Progenitor cell of endocrine pancreas (in vitro differentiated cells): Measurements from ENCODE around the gene MORN2. TPM values are rescaled to one million over a fixed set of nuclear protein-coding genes. Genes with fewer than 3 reads are reported as not detected.
A peak's percentile ranks its signal among the peaks of the same experiment; 100 is the strongest.

Experiments
- DNase-seq: peaks from one replicate; pipeline ENCODE4 v3.0.0; 2021; ENCODE audit warnings: low spot score; ENCODE audit not compliant: unreplicated experiment
- H3K27ac Mint-ChIP-seq: 2 replicates; pipeline ENCODE4 v1.8.0; 2021; ENCODE audit warnings: mild to moderate bottlenecking, moderate library complexity, mixed read lengths
- H3K27me3 Mint-ChIP-seq: 2 replicates; pipeline ENCODE4 v1.8.0; 2021; ENCODE audit warnings: mixed read lengths
- H3K36me3 Mint-ChIP-seq: 2 replicates; pipeline ENCODE4 v1.8.0; 2022; ENCODE audit warnings: mixed read lengths; ENCODE audit not compliant: insufficient read depth
- H3K4me1 Mint-ChIP-seq: 2 replicates; pipeline ENCODE4 v1.8.0; 2021; ENCODE audit warnings: low read depth, mixed read lengths
- H3K4me3 Mint-ChIP-seq: 2 replicates; pipeline ENCODE4 v1.8.0; 2021; ENCODE audit warnings: low read depth, mild to moderate bottlenecking, moderate library complexity, mixed read lengths
- H3K9me3 Mint-ChIP-seq: 2 replicates; pipeline ENCODE4 v1.8.0; 2021; ENCODE audit warnings: low read depth, mixed read lengths
- CTCF ChIP-seq: fragments of 200-600 bp; sonication (generic); IDR thresholded peaks from one replicate; pipeline ENCODE4 v1.5.0; 2021; ENCODE audit warnings: antibody characterized with exemption, mild to moderate bottlenecking; ENCODE audit not compliant: unreplicated experiment
- total RNA-seq: library from RNA; stranded (reverse); gene quantifications from 2 replicates; pipeline ENCODE4 v1.2.1, GENCODE V29; 2021

Gene MORN2
- total RNA-seq, 1 donor from 2014 or later: 23.9 TPM

DNA sequence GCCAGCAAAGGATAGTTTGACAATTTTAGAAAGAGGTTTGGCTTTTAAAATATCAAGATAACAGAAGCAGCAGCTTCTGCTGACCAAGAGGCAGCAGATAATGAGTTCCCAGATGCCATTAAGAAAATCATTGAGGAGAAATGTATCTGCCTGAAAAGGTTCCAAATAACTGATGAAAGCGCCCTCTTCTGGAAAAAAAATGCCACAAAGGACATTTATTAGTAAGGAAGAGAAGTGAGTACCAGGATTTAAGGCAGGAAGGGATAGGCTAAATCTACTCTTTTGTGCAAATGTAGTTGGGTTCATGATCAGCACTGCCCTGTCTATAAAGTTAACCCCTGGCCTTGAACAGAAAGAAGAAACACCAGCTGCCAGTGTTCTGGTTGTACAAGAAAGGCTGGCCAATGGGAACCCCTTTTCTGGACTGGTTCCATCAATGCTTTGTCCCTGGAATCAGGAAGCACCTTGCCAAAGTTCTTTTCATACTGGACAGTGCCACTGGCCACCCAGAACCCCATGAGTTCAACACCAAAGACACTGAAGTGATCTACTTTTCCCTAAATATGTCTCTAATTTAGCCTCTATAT is 40.7 kb upstream of the MORN2 start:
- peak; percentile 55 for TF ChIP-seq CTCF
- DNase-seq: no peak
- H3K36me3 Mint-ChIP-seq: peaks cover 8% of the 10 kb centered on the region
- H3K27me3 Mint-ChIP-seq: no peaks in the 10 kb centered on the region
- no peak overlapping the region for H3K4me3 Mint-ChIP-seq
- H3K4me1 Mint-ChIP-seq: no peaks in the 10 kb centered on the region
- no peak overlapping the region for H3K27ac Mint-ChIP-seq
- H3K9me3 Mint-ChIP-seq: no peaks in the 10 kb centered on the region

DNA sequence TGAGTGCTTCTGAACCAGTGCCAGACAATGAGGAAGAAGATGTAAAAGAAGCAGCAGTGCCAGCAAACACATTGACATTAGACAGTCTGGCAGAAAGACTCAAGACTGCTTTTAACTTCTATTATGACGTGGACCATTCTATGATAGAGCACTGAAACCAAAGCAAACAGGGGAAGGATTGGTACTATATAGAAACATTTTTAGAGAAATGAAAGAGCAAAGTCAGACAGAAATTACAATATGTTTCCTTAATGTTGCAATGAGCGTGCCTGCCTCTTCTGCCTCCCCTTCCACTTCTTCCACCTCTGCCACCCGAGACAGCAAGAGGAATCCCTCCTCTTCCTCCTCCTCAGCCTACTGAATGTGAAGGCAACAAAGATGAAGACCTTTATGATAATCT is 39.8 kb upstream of the MORN2 start:
- H3K4me1 Mint-ChIP-seq: no peaks in the 10 kb centered on the region
- no peaks in the 10 kb centered on the region for H3K9me3 Mint-ChIP-seq
- peaks cover 8% of the 10 kb centered on the region for H3K36me3 Mint-ChIP-seq
- H3K4me3 Mint-ChIP-seq: no peak overlapping the region
- H3K27ac Mint-ChIP-seq: no peak overlapping the region
- no peaks in the 10 kb centered on the region for H3K27me3 Mint-ChIP-seq
- no peak for TF ChIP-seq CTCF
- no peak for DNase-seq

DNA sequence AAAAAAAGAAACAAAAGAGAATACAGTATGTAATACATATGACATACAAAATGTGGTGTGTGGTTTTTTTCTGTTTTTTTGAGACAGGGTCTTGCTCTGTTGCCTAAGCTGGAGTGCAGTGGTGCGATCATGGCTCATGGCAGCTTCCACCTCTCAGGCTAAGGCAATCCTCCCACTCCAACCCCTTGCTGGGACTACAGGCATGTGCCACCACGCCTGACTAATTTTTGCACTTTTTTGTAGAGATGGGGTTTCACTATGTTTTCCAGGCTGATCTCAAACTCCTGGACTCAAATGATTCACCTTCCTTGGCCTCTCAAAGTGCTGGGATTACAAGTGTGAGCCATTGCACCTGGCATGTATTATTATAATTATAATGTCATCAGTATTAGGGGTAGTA is 39.0 kb upstream of the MORN2 start:
- TF ChIP-seq CTCF: no peak
- H3K27ac Mint-ChIP-seq: no peak overlapping the region
- no peak overlapping the region for H3K4me3 Mint-ChIP-seq
- no peaks in the 10 kb centered on the region for H3K4me1 Mint-ChIP-seq
- H3K36me3 Mint-ChIP-seq: peaks cover 13% of the 10 kb centered on the region
- DNase-seq: no peak
- H3K9me3 Mint-ChIP-seq: no peaks in the 10 kb centered on the region
- no peaks in the 10 kb centered on the region for H3K27me3 Mint-ChIP-seq

GRCh38 chr2:38850045-38850444 is 25.7 kb upstream of the MORN2 start:
- no peak overlapping the region for H3K4me3 Mint-ChIP-seq
- H3K27ac Mint-ChIP-seq: no peak overlapping the region
- TF ChIP-seq CTCF: no peak
- no peak for DNase-seq
- no peaks in the 10 kb centered on the region for H3K9me3 Mint-ChIP-seq
- H3K4me1 Mint-ChIP-seq: no peaks in the 10 kb centered on the region
- no peaks in the 10 kb centered on the region for H3K27me3 Mint-ChIP-seq
- peaks cover 32% of the 10 kb centered on the region for H3K36me3 Mint-ChIP-seq

- no peaks in the 10 kb centered on the region for H3K4me1 Mint-ChIP-seq
- H3K27ac Mint-ChIP-seq: no peak overlapping the region
- H3K4me3 Mint-ChIP-seq: no peak overlapping the region
- peaks cover 35% of the 10 kb centered on the region for H3K36me3 Mint-ChIP-seq
- no peaks in the 10 kb centered on the region for H3K27me3 Mint-ChIP-seq
- H3K9me3 Mint-ChIP-seq: no peaks in the 10 kb centered on the region
- TF ChIP-seq CTCF: no peak
- DNase-seq: no peak
These were observed 19.6 kb upstream of the MORN2 start for GRCh38 chr2:38856165-38856564.
